ENCODE results near the gene PCTP. TPM values are rescaled to one million over a fixed set of nuclear protein-coding genes. Genes with fewer than 3 reads are reported as not detected.

Gene PCTP
- total RNA-seq: 10 to 100 TPM in 2 of 4 donors, 1 to 10 TPM in 2; 6.9 to 13.6 (median 9.7) TPM

DNA sequence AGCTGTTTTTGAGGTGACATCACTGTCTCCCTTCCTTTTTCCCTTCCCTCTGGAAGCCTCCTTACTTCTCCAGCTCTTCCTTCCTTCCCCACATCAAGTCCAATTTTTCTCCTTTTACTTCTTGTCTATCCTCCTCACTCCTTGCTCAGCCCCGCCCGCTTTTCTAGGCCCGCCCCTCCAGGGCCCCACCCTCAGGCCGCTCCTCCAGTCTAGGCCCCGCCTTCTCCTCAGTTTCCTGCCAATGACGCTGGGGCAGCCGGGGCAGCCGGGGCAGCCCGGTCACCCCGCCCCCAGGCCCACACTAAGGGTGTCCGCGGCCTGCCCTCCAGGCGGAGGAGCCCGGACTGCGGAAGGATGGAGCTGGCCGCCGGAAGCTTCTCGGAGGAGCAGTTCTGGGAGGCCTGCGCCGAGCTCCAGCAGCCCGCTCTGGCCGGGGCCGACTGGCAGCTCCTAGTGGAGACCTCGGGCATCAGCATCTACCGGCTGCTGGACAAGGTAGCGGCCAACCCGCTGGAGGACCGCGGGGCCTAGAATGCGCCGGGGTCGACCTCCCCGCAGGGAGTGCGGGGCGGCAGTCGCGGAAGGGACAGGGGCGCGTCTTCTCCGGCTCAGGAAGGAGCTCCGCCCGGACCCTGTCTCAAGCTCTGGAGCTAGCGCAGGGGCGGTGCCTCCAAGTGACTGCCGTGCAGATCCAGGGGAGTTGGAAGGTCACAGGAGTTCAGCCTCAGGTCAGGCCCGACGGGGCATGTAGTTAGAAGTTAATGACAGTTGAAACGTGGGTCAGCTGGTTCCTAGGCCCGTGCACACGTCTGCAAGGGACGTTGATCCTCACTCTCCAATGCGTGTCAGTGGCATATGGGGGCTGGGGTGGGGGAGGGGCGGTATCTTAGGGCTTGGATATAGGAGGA is at the start of gene PCTP:
TSS of gene PCTP (plus strand) at position 302 of the 908 bp plus-strand sequence. CDS start at position 355, 53 bp downstream.
- Histone ChIP-seq H3K9me3 (no peaks in the 10 kb centered on the region), H3K36me3 (peaks cover 0 to 12% (median 0%) of the 10 kb centered on the region in 3 donors), H3K4me1 (peaks cover 0 to 19% (median 12%) of the 10 kb centered on the region in 3 donors), H3K27ac (peak within 1 kb of the TSS; percentile 80 to 92 (median 87)), H3K27me3 (no peaks in the 10 kb centered on the region), H3K4me3 (peak within 1 kb of the TSS; percentile 65 to 85 (median 72))
- TF ChIP-seq POLR2A (IDR thresholded peaks at IDR 0.05): peak in 3 of 4 donors; percentile 43 to 81 (median 78)
- TF ChIP-seq, protein P1, sequence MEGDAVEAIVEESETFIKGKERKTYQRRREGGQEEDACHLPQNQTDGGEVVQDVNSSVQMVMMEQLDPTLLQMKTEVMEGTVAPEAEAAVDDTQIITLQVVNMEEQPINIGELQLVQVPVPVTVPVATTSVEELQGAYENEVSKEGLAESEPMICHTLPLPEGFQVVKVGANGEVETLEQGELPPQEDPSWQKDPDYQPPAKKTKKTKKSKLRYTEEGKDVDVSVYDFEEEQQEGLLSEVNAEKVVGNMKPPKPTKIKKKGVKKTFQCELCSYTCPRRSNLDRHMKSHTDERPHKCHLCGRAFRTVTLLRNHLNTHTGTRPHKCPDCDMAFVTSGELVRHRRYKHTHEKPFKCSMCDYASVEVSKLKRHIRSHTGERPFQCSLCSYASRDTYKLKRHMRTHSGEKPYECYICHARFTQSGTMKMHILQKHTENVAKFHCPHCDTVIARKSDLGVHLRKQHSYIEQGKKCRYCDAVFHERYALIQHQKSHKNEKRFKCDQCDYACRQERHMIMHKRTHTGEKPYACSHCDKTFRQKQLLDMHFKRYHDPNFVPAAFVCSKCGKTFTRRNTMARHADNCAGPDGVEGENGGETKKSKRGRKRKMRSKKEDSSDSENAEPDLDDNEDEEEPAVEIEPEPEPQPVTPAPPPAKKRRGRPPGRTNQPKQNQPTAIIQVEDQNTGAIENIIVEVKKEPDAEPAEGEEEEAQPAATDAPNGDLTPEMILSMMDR (IDR thresholded peaks at IDR 0.05): peak in 5 of 6 experiments; percentile 37 to 58 (median 42)
- WGBS, 2 donors: 0 to 1% methylated on average over 10 to 13 of the region's 53 CpGs
- DNase-seq: peak; percentile 65
- intact Hi-C loops (cut with DNase I): no loop called here

GRCh38 chr17:55702150-55702549 is 48.7 kb upstream of the PCTP start:
- Histone ChIP-seq H3K36me3 (no peaks in the 10 kb centered on the region), H3K27ac (no peak overlapping the region), H3K9me3 (no peaks in the 10 kb centered on the region), H3K4me1 (peaks cover 0 to 7% (median 0%) of the 10 kb centered on the region in 3 donors), H3K4me3 (no peak overlapping the region), H3K27me3 (no peaks in the 10 kb centered on the region)
- no peak for TF ChIP-seq POLR2A (IDR thresholded peaks at IDR 0.05)
- TF ChIP-seq, protein P1 (IDR thresholded peaks at IDR 0.05): no peak
- 65 to 76% methylated on average over 6 to 7 of the region's 7 CpGs for WGBS, 2 donors
- intact Hi-C loops (cut with DNase I): no loop called here
- DNase-seq: no peak

DNA sequence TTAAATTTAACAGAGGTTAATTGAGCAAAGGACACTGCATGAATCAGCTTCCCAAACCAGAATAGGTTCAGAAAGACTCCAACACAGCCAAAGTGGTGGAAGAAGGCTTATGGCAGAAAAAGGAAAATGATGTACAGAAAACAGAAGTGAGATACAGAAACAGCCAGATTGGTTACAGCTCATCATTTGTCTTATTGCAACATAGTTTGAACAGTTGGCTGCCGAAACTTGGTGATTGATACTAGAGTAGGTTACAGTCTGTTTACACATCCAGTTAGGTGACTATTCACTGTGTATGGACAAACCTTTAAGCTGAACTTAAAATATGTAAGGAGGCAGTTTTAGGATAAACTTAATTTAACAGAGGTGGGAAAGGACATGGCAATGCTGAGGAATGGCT is 46.5 kb upstream of the PCTP start:
- intact Hi-C loops (cut with DNase I): no loop called here
- no peaks in the 10 kb centered on the region for H3K27me3 ChIP-seq

DNA sequence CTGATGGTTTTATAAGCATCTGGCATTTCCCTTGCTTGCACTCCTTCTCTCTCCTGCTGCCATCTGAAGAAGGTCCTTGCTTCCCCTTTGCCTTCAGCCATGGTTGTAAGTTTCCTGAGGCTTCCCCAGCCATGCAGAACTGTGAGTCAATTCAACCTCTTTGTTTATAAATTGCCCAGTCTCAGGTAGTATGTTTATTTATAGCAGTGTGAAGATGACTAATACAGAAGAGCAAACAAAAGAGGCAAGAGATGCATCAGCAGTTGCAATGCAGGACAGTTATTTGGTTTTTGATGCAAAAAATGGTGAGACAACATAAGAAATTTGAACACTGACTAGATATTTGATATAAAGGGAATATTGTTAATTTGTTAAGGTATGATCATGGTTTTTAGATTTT is 45.0 kb upstream of the PCTP start:
- Histone ChIP-seq H3K36me3 (no peaks in the 10 kb centered on the region), H3K27me3 (no peaks in the 10 kb centered on the region), H3K4me3 (no peak overlapping the region), H3K9me3 (no peaks in the 10 kb centered on the region), H3K4me1 (peaks cover 0 to 28% (median 3%) of the 10 kb centered on the region in 3 donors), H3K27ac (no peak overlapping the region)
- TF ChIP-seq, protein P1 (IDR thresholded peaks at IDR 0.05): no peak
- no peak for TF ChIP-seq POLR2A (IDR thresholded peaks at IDR 0.05)
- DNase-seq: no peak
- intact Hi-C loops (cut with DNase I): no loop called here

More for the DNA sequence above, 46.5 kb upstream of the PCTP start:
- Histone ChIP-seq H3K27ac (no peak overlapping the region), H3K36me3 (no peaks in the 10 kb centered on the region), H3K9me3 (no peaks in the 10 kb centered on the region), H3K4me1 (peaks cover 0 to 22% (median 0%) of the 10 kb centered on the region in 3 donors), H3K4me3 (no peak overlapping the region)
- 41 to 42% methylated on average over 1 of the region's 1 CpG for WGBS, 2 donors
- TF ChIP-seq, protein P1 (IDR thresholded peaks at IDR 0.05): no peak
- no peak for TF ChIP-seq POLR2A (IDR thresholded peaks at IDR 0.05)
- DNase-seq: no peak
